ENCODE measurements around the gene DLX1. TPM values are rescaled to one million over a fixed set of nuclear protein-coding genes. Genes with fewer than 3 reads are reported as not detected.

DLX1 gene
- total RNA-seq, 4 donors from 2014 or later, result 0.16 TPM; not detected in 3

DNA sequence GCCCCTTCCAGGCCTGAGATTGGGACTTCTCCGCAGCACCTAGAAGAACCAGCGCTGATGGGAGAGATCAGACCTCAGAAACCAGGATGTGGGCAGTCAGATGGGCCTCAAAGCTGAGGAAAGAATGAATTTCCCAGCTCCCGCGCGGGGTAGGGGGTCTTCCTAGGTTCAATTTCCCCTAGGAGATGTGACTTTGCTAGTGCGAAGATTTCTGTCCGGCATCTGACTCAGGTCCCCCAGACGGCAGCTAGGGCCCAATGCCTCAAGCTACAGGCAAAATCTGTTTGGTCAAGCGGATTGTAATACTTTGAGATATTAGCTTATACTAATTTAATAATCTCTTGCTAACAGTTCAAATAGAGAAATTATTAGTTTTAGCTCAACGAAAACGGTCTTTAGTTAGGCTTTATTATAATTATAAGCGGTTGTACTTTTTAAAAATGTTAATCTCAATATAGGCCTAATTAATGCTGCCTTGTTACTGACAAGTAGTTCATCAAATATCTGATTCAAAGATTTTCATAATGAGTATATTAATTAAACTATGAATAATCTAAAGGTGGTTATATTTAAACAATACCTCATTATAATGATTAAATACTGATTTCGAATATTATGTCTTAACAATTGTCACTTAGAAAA, 5.8 kb downstream of the DLX1 start:
- in situ Hi-C loops (cut with MboI; ENCODE audit: low sequenced_read_pairs in 4 of 4) (loop anchor here in 1 of 4 donors (25.0 kb wide), 1 partner anchor 279 kb away; no protein-coding TSS in a partner anchor), intact Hi-C loops (cut with DNase I; ENCODE audit: low total_unique reads) (no loop called here)
- TF ChIP-seq POLR2A (IDR thresholded peaks at IDR 0.05), result no peak
- TF ChIP-seq, protein P1, sequence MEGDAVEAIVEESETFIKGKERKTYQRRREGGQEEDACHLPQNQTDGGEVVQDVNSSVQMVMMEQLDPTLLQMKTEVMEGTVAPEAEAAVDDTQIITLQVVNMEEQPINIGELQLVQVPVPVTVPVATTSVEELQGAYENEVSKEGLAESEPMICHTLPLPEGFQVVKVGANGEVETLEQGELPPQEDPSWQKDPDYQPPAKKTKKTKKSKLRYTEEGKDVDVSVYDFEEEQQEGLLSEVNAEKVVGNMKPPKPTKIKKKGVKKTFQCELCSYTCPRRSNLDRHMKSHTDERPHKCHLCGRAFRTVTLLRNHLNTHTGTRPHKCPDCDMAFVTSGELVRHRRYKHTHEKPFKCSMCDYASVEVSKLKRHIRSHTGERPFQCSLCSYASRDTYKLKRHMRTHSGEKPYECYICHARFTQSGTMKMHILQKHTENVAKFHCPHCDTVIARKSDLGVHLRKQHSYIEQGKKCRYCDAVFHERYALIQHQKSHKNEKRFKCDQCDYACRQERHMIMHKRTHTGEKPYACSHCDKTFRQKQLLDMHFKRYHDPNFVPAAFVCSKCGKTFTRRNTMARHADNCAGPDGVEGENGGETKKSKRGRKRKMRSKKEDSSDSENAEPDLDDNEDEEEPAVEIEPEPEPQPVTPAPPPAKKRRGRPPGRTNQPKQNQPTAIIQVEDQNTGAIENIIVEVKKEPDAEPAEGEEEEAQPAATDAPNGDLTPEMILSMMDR (IDR thresholded peaks at IDR 0.05 in 4 of 5, conservative IDR thresholded peaks at IDR 0.05 in 1 of 5), result no peak
- Histone ChIP-seq H3K4me1 (peaks cover 17 to 34% of the 10 kb centered on the region in 2 donors), H3K4me3 (no peak overlapping the region), H3K27me3 (peaks cover 98 to 100% (median 100%) of the 10 kb centered on the region in 3 donors), H3K27ac (no peak overlapping the region), H3K36me3 (no peaks in the 10 kb centered on the region), H3K9me3 (no peaks in the 10 kb centered on the region)
- no peak for DNase-seq
- no peak for ATAC-seq

GRCh38 chr2:172091761-172092566, 6.7 kb downstream of the DLX1 start:
- ATAC-seq, result no peak
- intact Hi-C loops (cut with DNase I; ENCODE audit: low total_unique reads) (no loop called here), in situ Hi-C loops (cut with MboI; ENCODE audit: low sequenced_read_pairs in 4 of 4) (loop anchor here in 1 of 4 donors (25.0 kb wide), 1 partner anchor 280 kb away; no protein-coding TSS in a partner anchor)

DNA sequence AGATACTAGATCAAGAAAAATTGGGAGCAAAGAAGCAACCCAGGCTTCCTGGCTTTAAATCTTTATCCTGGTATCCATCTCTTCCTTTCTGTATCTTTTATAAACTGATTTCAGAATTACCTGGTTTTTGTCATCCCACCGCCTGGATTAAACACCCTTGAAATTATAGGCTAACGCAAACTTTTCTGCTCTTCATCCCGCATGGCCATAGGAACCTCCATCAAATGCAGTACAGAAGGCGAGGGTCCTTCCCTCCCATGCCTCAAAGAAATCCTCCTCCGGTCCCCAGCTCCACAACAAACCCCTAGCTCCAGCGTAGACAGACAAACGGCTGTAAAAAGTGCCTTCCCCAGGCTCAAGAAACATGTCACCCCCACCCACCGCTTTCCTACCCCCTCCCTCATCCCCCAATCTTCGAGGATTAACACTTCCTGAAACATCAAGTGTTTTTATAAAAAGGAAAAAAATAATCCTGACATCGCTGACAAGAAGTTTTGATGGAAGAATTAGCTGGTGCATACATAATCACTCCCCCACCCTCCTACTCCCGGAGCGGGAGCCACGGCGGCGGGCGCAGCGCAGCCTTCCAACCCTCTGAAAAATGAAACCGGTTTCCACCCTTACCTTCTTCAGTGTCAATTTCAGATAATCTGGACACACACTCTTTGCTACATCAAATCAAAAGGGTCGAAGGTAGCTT, 7.6 kb downstream of the DLX1 start:
- TF ChIP-seq, protein P1 (IDR thresholded peaks at IDR 0.05 in 4 of 5, conservative IDR thresholded peaks at IDR 0.05 in 1 of 5), result no peak
- no peak for TF ChIP-seq POLR2A (IDR thresholded peaks at IDR 0.05)
- no peaks in the 10 kb centered on the region for H3K9me3 ChIP-seq
- peaks cover 23 to 38% of the 10 kb centered on the region in 2 donors for H3K4me1 ChIP-seq
- intact Hi-C loops (cut with DNase I; ENCODE audit: low total_unique reads) (no loop called here), in situ Hi-C loops (cut with MboI; ENCODE audit: low sequenced_read_pairs in 4 of 4) (loop anchor here in 1 of 4 donors (25.0 kb wide), 1 partner anchor 281 kb away; no protein-coding TSS in a partner anchor)
- no peak for DNase-seq
- H3K27me3 ChIP-seq, result peaks cover 98 to 100% (median 100%) of the 10 kb centered on the region in 3 donors
- no peaks in the 10 kb centered on the region for H3K36me3 ChIP-seq
- H3K27ac ChIP-seq, result no peak overlapping the region
- no peak for ATAC-seq
- no peak overlapping the region for H3K4me3 ChIP-seq

More at GRCh38 chr2:172091761-172092566, 6.7 kb downstream of the DLX1 start:
- Histone ChIP-seq H3K36me3 (no peaks in the 10 kb centered on the region), H3K27ac (no peak overlapping the region), H3K27me3 (peaks cover 98 to 100% (median 100%) of the 10 kb centered on the region in 3 donors), H3K4me1 (peaks cover 18 to 34% of the 10 kb centered on the region in 2 donors), H3K9me3 (no peaks in the 10 kb centered on the region), H3K4me3 (no peak overlapping the region)
- TF ChIP-seq, protein P1 (IDR thresholded peaks at IDR 0.05 in 4 of 5, conservative IDR thresholded peaks at IDR 0.05 in 1 of 5), result no peak
- TF ChIP-seq POLR2A (IDR thresholded peaks at IDR 0.05), result no peak
- DNase-seq, result no peak

GRCh38 chr2:172093416-172094293, 8.3 kb downstream of the DLX1 start:
- Histone ChIP-seq H3K27ac (no peak overlapping the region), H3K4me3 (peak overlapping the region in 1 of 4 donors; percentile 71), H3K4me1 (peaks cover 23 to 40% of the 10 kb centered on the region in 2 donors), H3K27me3 (peaks cover 98 to 100% (median 100%) of the 10 kb centered on the region in 3 donors), H3K36me3 (no peaks in the 10 kb centered on the region), H3K9me3 (no peaks in the 10 kb centered on the region)
- DNase-seq, result no peak
- intact Hi-C loops (cut with DNase I; ENCODE audit: low total_unique reads), result no loop called here
- no peak for TF ChIP-seq POLR2A (IDR thresholded peaks at IDR 0.05)
- TF ChIP-seq, protein P1 (IDR thresholded peaks at IDR 0.05 in 4 of 5, conservative IDR thresholded peaks at IDR 0.05 in 1 of 5), result no peak
- in situ Hi-C loops (cut with MboI; ENCODE audit: low sequenced_read_pairs in 4 of 4), result loop anchor here in 1 of 4 donors (25.0 kb wide), 1 partner anchor 281 kb away; no protein-coding TSS in a partner anchor
- no peak for ATAC-seq
